Erythroblast (primary cell): ENCODE measurements around the gene PRKAR1B.

Experiments
- DNase-seq, 2 experiments: peaks; one replicate each; lab custom pipeline; 2025; lab: John Stamatoyannopoulos, UW
- GATA1 ChIP-seq: IDR thresholded peaks from 2 replicates; pipeline ENCODE4 v1.6.1; 2011; ENCODE audit warnings: low read depth, mild to moderate bottlenecking, control low read depth, low read length, moderate library complexity
- POLR2A ChIP-seq: IDR thresholded peaks from 2 replicates; pipeline ENCODE4 v1.6.1; 2011; ENCODE audit warnings: mild to moderate bottlenecking, low read length

The PRKAR1B gene

GRCh38 chr7:611281-611810, 115.7 kb downstream of the PRKAR1B start:
- TF ChIP-seq POLR2A (no peak), GATA1 (no peak)
- no peak for DNase-seq

- DNase-seq = peak; percentile 19 to 42
- TF ChIP-seq POLR2A = no peak
Observed at GRCh38 chr7:610531-611280, 116.4 kb downstream of the PRKAR1B start.

GRCh38 chr7:610141-610530, 116.9 kb downstream of the PRKAR1B start:
- DNase-seq = no peak
- no peak for TF ChIP-seq GATA1

- DNase-seq = no peak
- TF ChIP-seq GATA1 = no peak
- TF ChIP-seq POLR2A = no peak
Observed at GRCh38 chr7:609365-609764, 117.7 kb downstream of the PRKAR1B start.

- TF ChIP-seq GATA1 (no peak), POLR2A (no peak)
- DNase-seq = no peak
Observed at GRCh38 chr7:608954-609353, 118.1 kb downstream of the PRKAR1B start.

- TF ChIP-seq GATA1 = no peak
- TF ChIP-seq POLR2A = no peak
Observed at GRCh38 chr7:608361-608760, 118.7 kb downstream of the PRKAR1B start.

GRCh38 chr7:607938-608337, 119.1 kb downstream of the PRKAR1B start:
- TF ChIP-seq POLR2A (no peak), GATA1 (no peak)
- no peak for DNase-seq

More at GRCh38 chr7:608361-608760, 118.7 kb downstream of the PRKAR1B start:
- DNase-seq = no peak

GRCh38 chr7:605661-606450, 121.2 kb downstream of the PRKAR1B start:
- no peak for DNase-seq
- TF ChIP-seq POLR2A = no peak
- TF ChIP-seq GATA1 = no peak

GRCh38 chr7:604884-605531, 122.1 kb downstream of the PRKAR1B start:
- TF ChIP-seq GATA1 (no peak), POLR2A (no peak)
- no peak for DNase-seq

GRCh38 chr7:604001-604883, 122.8 kb downstream of the PRKAR1B start:
- DNase-seq = peak; percentile 59 to 62
- peak; percentile 63 for TF ChIP-seq POLR2A
- no peak for TF ChIP-seq GATA1

- no peak for DNase-seq
- no peak for TF ChIP-seq POLR2A
- no peak for TF ChIP-seq GATA1
Observed at GRCh38 chr7:603152-603951, 123.7 kb downstream of the PRKAR1B start.
